ENCODE results near the gene SHLD2.
"Not testable (repeated sequence)": the region's sequence is repeated elsewhere in the genome, so short reads cannot be mapped to it uniquely, and the experiment has no call there.

SHLD2 gene

GRCh38 chr10:87095236-87095945 lies 385 bp downstream of the SHLD2 start:
- Mint-ChIP-seq H3K4me1 (peaks cover 50% of the 10 kb centered on the region), H3K27ac (peak overlapping the region; percentile 90), H3K4me3 (peak overlapping the region; percentile 90), H3K36me3 (ENCODE audit: low read depth) (peaks cover 52% of the 10 kb centered on the region), H3K27me3 (no peaks in the 10 kb centered on the region), H3K9me3 (no peaks in the 10 kb centered on the region)
- DNase-seq (peak; percentile 78), ATAC-seq (peak; percentile 68)

- peaks cover 55% of the 10 kb centered on the region for H3K36me3 Mint-ChIP-seq (ENCODE audit: low read depth)
Observed at GRCh38 chr10:87101996-87102395, 7.0 kb downstream of the SHLD2 start.

GRCh38 chr10:87104727-87105126 lies 9.7 kb downstream of the SHLD2 start:
- not testable (repeated sequence) for H3K27me3 Mint-ChIP-seq, H3K4me1 Mint-ChIP-seq, H3K27ac Mint-ChIP-seq, ATAC-seq, DNase-seq, H3K9me3 Mint-ChIP-seq, H3K4me3 Mint-ChIP-seq
- H3K36me3 Mint-ChIP-seq (ENCODE audit: low read depth), result peaks cover 61% of the 10 kb centered on the region

More at GRCh38 chr10:87101996-87102395, 7.0 kb downstream of the SHLD2 start:
- no peaks in the 10 kb centered on the region for H3K27me3 Mint-ChIP-seq
- no peak overlapping the region for H3K27ac Mint-ChIP-seq
- no peak overlapping the region for H3K4me3 Mint-ChIP-seq
- no peaks in the 10 kb centered on the region for H3K9me3 Mint-ChIP-seq
- DNase-seq (no peak), ATAC-seq (no peak)
- H3K4me1 Mint-ChIP-seq, result peaks cover 10% of the 10 kb centered on the region

DNA sequence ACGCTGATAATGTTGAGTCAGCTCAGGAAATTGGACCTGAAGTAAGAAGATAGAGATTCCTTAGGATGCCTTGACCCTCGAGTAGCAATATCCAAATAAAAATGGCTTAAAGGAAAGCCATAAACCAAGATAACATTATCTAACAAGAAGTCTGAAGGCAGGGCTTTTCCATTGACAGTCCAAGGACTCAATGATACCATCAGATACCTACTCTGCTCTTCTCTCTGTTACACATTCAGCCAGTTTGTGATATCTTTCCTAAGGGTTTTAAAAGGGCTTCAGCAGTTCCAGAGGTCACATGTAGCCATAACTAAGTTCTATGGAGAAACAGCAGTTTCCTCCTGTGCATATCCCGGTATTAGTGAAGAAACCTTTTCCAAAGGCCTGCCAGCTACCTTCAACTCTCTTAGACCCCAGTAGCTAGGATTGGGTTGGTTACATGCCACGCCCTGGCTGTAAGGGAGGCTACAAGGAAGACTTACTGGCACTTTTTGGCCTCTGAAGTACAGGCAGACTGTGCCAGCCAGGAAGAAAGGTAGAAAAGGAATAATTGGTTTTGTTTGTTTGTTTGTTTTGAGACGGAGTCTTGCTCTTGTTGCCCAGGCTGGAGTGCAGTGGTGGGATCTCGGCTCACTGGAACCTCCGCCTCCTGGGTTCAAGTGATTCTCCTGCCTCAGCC lies 10.6 kb downstream of the SHLD2 start:
- Mint-ChIP-seq H3K4me1 (no peaks in the 10 kb centered on the region), H3K9me3 (no peaks in the 10 kb centered on the region), H3K36me3 (ENCODE audit: low read depth) (peaks cover 61% of the 10 kb centered on the region), H3K27me3 (no peaks in the 10 kb centered on the region), H3K27ac (no peak overlapping the region), H3K4me3 (no peak overlapping the region)
- DNase-seq (no peak), ATAC-seq (no peak)

GRCh38 chr10:87118122-87118521 lies 23.1 kb downstream of the SHLD2 start:
- H3K9me3 Mint-ChIP-seq, H3K4me1 Mint-ChIP-seq, ATAC-seq, H3K27ac Mint-ChIP-seq, DNase-seq, H3K27me3 Mint-ChIP-seq, H3K4me3 Mint-ChIP-seq: not testable (repeated sequence)
- peaks cover 12% of the 10 kb centered on the region for H3K36me3 Mint-ChIP-seq (ENCODE audit: low read depth)

DNA sequence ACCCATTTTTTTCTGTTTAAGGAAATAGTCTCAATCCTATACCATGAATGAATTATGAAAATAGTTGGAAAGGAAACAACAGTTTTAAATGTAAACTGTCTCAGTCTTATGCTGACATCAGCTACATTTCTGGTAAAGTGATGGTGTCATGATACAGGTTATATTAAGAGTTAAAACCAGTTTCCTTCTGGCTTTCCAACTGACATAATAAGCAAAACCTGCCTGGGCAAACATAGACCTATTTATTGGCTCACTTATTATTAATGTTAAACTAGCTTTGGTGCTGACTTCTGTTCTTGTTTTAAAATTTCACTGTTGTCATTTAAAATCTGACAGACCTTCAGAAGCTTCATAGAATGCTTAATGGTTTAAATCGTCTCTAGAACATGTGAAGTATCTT lies 24.0 kb downstream of the SHLD2 start:
- H3K27ac Mint-ChIP-seq, DNase-seq, H3K4me3 Mint-ChIP-seq, H3K27me3 Mint-ChIP-seq, ATAC-seq, H3K9me3 Mint-ChIP-seq, H3K4me1 Mint-ChIP-seq: not testable (repeated sequence)
- peaks cover 12% of the 10 kb centered on the region for H3K36me3 Mint-ChIP-seq (ENCODE audit: low read depth)

DNA sequence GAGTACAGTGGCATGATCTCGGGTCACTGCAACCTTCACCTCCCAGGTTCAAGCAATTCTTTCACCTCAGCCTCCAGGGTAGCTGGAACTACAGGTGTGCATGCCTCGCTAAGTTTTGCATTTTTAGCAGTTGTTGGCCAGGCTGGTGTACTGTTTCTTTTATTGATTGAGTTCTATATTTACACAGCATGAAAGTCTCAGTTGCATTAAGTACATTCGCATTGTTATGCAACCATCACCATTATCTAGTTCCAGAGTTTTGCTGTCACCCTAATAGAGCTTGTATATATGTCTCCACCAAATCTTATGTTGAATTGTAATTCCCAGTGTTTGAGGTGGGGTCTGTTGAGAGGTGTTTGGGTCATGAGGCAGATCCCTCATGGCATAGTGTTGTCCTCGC lies 28.3 kb downstream of the SHLD2 start:
- not testable (repeated sequence) for H3K27ac Mint-ChIP-seq, H3K27me3 Mint-ChIP-seq, H3K4me1 Mint-ChIP-seq, H3K9me3 Mint-ChIP-seq, H3K4me3 Mint-ChIP-seq, ATAC-seq, DNase-seq
- peaks cover 12% of the 10 kb centered on the region for H3K36me3 Mint-ChIP-seq (ENCODE audit: low read depth)

GRCh38 chr10:87127048-87127447 lies 32.0 kb downstream of the SHLD2 start:
- H3K4me3 Mint-ChIP-seq, DNase-seq, H3K4me1 Mint-ChIP-seq, H3K9me3 Mint-ChIP-seq, H3K27me3 Mint-ChIP-seq, ATAC-seq, H3K27ac Mint-ChIP-seq: not testable (repeated sequence)
- peaks cover 15% of the 10 kb centered on the region for H3K36me3 Mint-ChIP-seq (ENCODE audit: low read depth)

- not testable (repeated sequence) for H3K27ac Mint-ChIP-seq, H3K4me3 Mint-ChIP-seq, ATAC-seq, DNase-seq, H3K27me3 Mint-ChIP-seq, H3K4me1 Mint-ChIP-seq, H3K9me3 Mint-ChIP-seq
- H3K36me3 Mint-ChIP-seq (ENCODE audit: low read depth), result peaks cover 15% of the 10 kb centered on the region
Observed at GRCh38 chr10:87127607-87128156, 32.7 kb downstream of the SHLD2 start.

DNA sequence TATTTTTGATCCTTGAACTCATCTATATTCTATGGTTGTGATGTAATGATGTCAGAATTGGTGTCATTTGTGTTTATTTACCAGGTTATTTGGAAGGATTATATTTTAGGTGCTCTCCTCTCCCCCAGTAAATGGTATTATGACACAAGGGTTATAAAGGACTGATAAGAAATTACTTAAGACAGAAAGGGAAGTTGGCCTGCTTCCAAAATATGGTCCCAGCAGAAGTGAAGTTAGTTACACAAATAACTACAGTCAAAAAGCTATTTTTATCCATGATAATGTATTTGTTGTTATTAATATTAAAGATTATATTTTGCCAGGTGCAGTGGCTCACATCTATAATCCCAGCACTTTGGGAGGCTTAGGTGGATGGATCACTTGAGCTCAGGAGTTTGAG lies 37.2 kb downstream of the SHLD2 start:
- H3K36me3 Mint-ChIP-seq (ENCODE audit: low read depth), result peaks cover 31% of the 10 kb centered on the region
- H3K4me3 Mint-ChIP-seq, H3K4me1 Mint-ChIP-seq, H3K27me3 Mint-ChIP-seq, DNase-seq, ATAC-seq, H3K27ac Mint-ChIP-seq: not testable (repeated sequence)
- H3K9me3 Mint-ChIP-seq, result peaks cover 13% of the 10 kb centered on the region

DNA sequence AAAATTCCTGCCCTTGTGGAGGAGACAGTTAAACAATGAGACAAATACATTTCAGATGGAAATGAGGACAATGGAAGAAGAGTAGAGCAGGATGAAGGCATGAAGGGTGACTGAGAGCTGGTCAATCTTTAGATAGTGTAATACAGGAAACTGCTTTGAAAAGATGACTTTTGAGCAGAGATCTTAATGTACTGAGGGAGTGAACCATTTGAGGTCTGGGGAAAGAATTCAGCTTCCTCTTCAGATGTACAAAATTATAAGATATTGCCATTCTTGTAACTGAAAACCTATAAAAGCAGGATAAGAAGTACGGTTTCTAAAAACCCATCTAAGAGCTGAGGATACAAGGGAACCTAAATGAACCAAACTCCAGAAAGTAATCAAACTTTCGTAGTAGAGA lies 38.9 kb downstream of the SHLD2 start:
- Mint-ChIP-seq H3K9me3 (peaks cover 18% of the 10 kb centered on the region), H3K36me3 (ENCODE audit: low read depth) (peaks cover 31% of the 10 kb centered on the region)
- ATAC-seq, H3K27ac Mint-ChIP-seq, H3K4me1 Mint-ChIP-seq, H3K27me3 Mint-ChIP-seq, DNase-seq, H3K4me3 Mint-ChIP-seq: not testable (repeated sequence)

DNA sequence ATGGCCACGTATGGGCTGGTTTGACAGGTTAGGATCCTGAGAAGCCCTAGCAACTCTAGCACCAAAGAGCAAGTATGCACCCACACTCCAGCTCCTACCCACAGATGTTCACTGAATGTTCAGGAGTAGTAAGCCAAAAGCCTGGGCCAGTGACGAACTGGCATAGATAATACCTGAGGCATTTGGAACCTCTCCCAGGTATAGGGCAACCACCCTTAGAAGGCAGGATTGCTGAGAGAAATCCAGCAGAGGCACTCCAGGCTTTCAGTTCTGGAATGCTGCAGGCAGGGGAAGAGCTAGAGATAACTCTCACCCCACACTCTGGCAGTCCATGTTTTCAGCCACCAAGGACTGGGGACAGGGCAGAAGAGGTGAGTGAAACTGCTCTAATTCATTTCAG lies 39.4 kb downstream of the SHLD2 start:
- H3K27ac Mint-ChIP-seq, H3K27me3 Mint-ChIP-seq, H3K4me1 Mint-ChIP-seq, DNase-seq, H3K4me3 Mint-ChIP-seq, ATAC-seq: not testable (repeated sequence)
- Mint-ChIP-seq H3K36me3 (ENCODE audit: low read depth) (peaks cover 29% of the 10 kb centered on the region), H3K9me3 (peaks cover 18% of the 10 kb centered on the region)

GRCh38 chr10:87137478-87137877 lies 42.5 kb downstream of the SHLD2 start:
- not testable (repeated sequence) for ATAC-seq, H3K4me1 Mint-ChIP-seq, H3K27ac Mint-ChIP-seq, H3K4me3 Mint-ChIP-seq, DNase-seq, H3K27me3 Mint-ChIP-seq
- Mint-ChIP-seq H3K36me3 (ENCODE audit: low read depth) (peaks cover 27% of the 10 kb centered on the region), H3K9me3 (peaks cover 18% of the 10 kb centered on the region)

DNA sequence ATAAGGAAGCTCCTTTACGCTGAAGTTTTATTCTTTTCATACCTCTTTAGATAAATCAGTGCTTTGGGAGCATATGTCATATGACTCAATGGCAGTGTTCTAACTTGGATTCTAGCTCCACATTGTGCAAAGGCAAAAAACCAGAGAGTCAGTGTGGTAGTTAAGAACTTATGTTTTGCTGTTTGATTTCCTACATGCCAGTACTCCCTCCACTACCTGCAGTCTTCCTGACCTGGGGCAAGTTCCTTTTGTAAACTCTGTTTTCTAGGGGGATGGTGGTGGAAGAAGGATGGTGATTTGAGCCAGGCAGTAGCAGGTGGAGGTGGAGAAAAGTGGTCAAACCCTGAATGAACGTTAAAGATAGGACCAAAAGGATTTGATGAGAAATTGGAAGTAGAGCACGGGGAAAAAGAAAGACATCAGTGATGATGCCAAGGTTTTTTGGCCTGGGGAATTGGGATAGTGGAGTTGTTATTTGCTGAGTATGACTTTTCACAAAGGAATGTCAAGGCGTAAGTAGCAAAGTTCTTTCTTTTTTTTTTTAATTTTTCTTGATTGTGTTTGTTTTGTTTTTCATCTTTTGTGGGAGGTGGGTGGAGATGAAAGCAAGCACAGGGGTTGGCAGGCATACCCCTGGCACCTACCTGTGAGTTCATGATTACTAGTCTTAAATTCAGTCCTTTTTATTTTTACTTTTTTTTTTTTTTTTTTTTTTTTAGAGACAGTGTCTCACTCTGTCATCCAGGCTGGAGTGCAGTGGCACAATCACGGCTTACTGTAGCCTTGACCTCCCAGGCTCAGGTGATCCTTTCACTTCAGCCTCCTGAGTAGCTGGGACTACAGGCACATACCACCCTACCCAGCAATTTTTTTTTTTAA lies 47.5 kb downstream of the SHLD2 start:
- not testable (repeated sequence) for DNase-seq; H3K27ac Mint-ChIP-seq; H3K4me1 Mint-ChIP-seq; ATAC-seq; H3K9me3 Mint-ChIP-seq; H3K36me3 Mint-ChIP-seq (ENCODE audit: low read depth); H3K4me3 Mint-ChIP-seq; H3K27me3 Mint-ChIP-seq
